Measurements from ENCODE around the gene EPHA5. TPM values are rescaled to one million over a fixed set of nuclear protein-coding genes. Genes with fewer than 3 reads are reported as not detected.

The EPHA5 gene
- total RNA-seq, 1 donor from 2014 or later = 1.2 TPM

DNA sequence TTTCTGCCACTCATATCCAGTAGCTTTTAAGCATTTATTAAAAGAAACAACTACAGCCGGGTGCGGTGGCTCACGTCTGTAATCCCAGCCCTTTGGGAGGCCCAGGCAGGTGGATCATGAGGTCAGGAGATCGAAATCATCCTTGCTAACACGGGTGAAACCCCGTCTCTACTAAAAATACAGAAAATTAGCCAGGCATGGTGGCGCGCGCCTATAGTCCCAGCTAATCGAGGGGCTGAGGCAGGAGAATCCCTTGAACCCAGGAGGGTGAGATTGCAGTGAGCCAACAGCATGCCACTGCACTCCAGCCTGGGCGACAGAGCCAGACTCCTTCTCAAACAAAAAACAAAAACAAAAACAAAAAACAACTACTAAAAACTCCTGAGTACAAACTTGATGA lies 119.8 kb downstream of the EPHA5 start:
- H3K36me3 ChIP-seq = no peaks in the 10 kb centered on the region
- intact Hi-C loops (cut with DNase I) = no loop called here
- no peaks in the 10 kb centered on the region for H3K4me1 ChIP-seq
- no peak for DNase-seq (ENCODE audit: extremely low spot score in 2 of 2)
- H3K27ac ChIP-seq = no peak overlapping the region
- no peaks in the 10 kb centered on the region for H3K9me3 ChIP-seq
- no peaks in the 10 kb centered on the region for H3K27me3 ChIP-seq
- TF ChIP-seq, protein P1, sequence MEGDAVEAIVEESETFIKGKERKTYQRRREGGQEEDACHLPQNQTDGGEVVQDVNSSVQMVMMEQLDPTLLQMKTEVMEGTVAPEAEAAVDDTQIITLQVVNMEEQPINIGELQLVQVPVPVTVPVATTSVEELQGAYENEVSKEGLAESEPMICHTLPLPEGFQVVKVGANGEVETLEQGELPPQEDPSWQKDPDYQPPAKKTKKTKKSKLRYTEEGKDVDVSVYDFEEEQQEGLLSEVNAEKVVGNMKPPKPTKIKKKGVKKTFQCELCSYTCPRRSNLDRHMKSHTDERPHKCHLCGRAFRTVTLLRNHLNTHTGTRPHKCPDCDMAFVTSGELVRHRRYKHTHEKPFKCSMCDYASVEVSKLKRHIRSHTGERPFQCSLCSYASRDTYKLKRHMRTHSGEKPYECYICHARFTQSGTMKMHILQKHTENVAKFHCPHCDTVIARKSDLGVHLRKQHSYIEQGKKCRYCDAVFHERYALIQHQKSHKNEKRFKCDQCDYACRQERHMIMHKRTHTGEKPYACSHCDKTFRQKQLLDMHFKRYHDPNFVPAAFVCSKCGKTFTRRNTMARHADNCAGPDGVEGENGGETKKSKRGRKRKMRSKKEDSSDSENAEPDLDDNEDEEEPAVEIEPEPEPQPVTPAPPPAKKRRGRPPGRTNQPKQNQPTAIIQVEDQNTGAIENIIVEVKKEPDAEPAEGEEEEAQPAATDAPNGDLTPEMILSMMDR (IDR thresholded peaks at IDR 0.05) = no peak
- TF ChIP-seq POLR2AphosphoS5 (IDR thresholded peaks at IDR 0.05; ENCODE audit: insufficient read depth in 1 of 2, low read depth in 1 of 2) = no peak
- no peak for TF ChIP-seq POLR2A (IDR thresholded peaks at IDR 0.05)
- H3K4me3 ChIP-seq = no peak overlapping the region

DNA sequence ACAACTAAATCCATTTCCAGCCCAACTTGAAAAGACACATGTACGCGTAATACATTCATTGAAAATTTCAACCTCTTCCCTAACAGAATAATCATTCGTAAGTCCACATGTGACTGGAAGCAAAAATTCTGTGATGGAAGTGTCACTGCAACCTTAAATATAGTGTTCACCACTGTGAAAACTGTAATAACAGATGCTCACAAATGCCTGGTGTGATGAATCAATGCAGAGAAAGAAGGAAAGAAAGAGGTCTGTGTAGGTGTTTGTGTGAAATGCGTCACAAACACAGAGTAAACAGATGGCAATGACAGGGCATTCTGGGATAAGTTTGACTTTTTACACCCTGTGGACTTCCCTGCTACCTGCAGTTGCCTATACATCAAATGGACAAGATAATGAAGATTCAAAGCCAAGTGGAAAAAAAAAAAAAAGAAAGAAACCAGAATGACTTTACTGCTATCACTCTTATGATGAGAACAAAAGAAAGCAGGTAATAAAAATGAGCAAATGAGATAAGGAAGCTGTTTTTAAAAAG lies 123.3 kb downstream of the EPHA5 start:
- DNase-seq (ENCODE audit: extremely low spot score in 2 of 2) = no peak
- Histone ChIP-seq H3K4me1 (no peaks in the 10 kb centered on the region), H3K9me3 (no peaks in the 10 kb centered on the region), H3K36me3 (no peaks in the 10 kb centered on the region), H3K27ac (no peak overlapping the region), H3K27me3 (no peaks in the 10 kb centered on the region), H3K4me3 (no peak overlapping the region)
- TF ChIP-seq, protein P1 (IDR thresholded peaks at IDR 0.05) = no peak
- TF ChIP-seq POLR2A (IDR thresholded peaks at IDR 0.05) (no peak), POLR2AphosphoS5 (IDR thresholded peaks at IDR 0.05; ENCODE audit: insufficient read depth in 1 of 2, low read depth in 1 of 2) (no peak)
- intact Hi-C loops (cut with DNase I) = no loop called here

DNA sequence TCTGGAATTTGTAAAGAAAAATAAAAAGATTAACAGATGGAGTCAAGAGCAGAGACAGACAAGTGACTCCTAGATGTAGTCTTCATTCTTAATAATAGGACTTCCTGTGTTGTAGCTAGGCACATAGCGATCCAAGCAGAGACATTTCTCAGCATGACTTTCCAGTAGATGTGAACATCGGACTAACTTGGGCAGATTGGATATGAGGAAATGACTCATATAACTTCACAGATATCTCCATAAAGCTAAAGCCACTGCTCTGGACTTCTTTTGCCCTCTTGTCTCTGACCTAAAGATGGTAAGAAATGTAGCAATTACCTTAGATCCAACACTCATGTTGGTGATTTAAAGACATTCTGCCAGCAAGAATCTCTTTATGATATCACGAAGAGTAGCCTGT lies 131.7 kb downstream of the EPHA5 start:
- Histone ChIP-seq H3K4me3 (no peak overlapping the region), H3K36me3 (no peaks in the 10 kb centered on the region), H3K9me3 (no peaks in the 10 kb centered on the region), H3K27me3 (no peaks in the 10 kb centered on the region), H3K27ac (no peak overlapping the region), H3K4me1 (no peaks in the 10 kb centered on the region)
- TF ChIP-seq, protein P1 (IDR thresholded peaks at IDR 0.05) = no peak
- TF ChIP-seq POLR2A (IDR thresholded peaks at IDR 0.05) = no peak
- no peak for TF ChIP-seq POLR2AphosphoS5 (IDR thresholded peaks at IDR 0.05; ENCODE audit: insufficient read depth in 1 of 2, low read depth in 1 of 2)
- intact Hi-C loops (cut with DNase I) = no loop called here
- no peak for DNase-seq (ENCODE audit: extremely low spot score in 2 of 2)

DNA sequence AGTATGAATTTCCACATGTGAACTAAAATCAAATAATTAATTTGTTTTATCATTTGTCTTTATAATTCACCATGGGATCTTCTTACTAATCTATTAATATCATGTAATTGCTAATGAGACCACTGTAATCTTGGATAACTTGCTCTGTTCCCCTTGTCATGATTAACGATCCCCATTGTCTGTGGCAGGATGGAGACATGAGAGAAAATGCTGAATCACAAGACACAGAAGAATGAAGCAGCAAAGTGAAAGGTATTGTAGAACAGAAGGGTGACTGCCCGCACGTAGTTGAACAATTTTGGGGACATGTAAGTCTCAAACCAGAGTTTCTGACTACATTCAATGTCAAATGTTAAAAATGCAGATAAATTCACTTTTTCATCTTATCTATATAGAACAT lies 135.2 kb downstream of the EPHA5 start:
- no peaks in the 10 kb centered on the region for H3K9me3 ChIP-seq
- no peak for TF ChIP-seq POLR2A (IDR thresholded peaks at IDR 0.05)
- no peak for DNase-seq (ENCODE audit: extremely low spot score in 2 of 2)
- intact Hi-C loops (cut with DNase I) = no loop called here
- H3K27ac ChIP-seq = no peak overlapping the region
- no peaks in the 10 kb centered on the region for H3K36me3 ChIP-seq
- H3K4me1 ChIP-seq = no peaks in the 10 kb centered on the region
- no peaks in the 10 kb centered on the region for H3K27me3 ChIP-seq
- H3K4me3 ChIP-seq = no peak overlapping the region

DNA sequence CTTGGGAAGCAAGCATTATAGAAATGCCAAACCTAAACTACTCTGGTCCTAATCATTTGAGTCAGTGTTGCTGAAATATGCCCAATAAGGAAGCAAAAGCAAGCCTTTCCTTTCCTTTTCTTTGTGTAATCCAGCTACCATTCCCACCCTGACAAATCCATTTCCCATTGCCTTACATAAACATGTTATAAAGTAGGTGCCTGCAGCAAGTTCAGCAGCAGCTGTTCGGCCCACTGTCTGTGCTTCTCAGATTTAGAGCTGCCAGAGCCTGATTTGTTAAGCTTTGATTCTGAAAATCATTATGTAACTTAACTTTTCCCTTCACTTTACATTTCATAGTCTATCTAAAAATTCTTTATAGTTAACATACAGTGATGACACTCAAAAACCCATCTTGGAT lies 148.6 kb downstream of the EPHA5 start:
- TF ChIP-seq POLR2A (IDR thresholded peaks at IDR 0.05) (no peak), POLR2AphosphoS5 (IDR thresholded peaks at IDR 0.05; ENCODE audit: insufficient read depth in 1 of 2, low read depth in 1 of 2) (no peak)
- TF ChIP-seq, protein P1 (IDR thresholded peaks at IDR 0.05) = no peak
- no peaks in the 10 kb centered on the region for H3K36me3 ChIP-seq
- H3K27me3 ChIP-seq = no peaks in the 10 kb centered on the region
- H3K4me1 ChIP-seq = no peaks in the 10 kb centered on the region
- no peak overlapping the region for H3K27ac ChIP-seq
- intact Hi-C loops (cut with DNase I) = no loop called here
- DNase-seq (ENCODE audit: extremely low spot score in 2 of 2) = no peak
- H3K4me3 ChIP-seq = no peak overlapping the region
- no peaks in the 10 kb centered on the region for H3K9me3 ChIP-seq

Measured in vagina (tissue), 2 donors.